Hypothalamus (tissue), 51 donors: ENCODE data around the gene TTC28.
"Not testable (repeated sequence)": the region's sequence is repeated elsewhere in the genome, so short reads cannot be mapped to it uniquely, and the experiment has no call there.

Experiments used
- DNase-seq, 51 donors: peaks; one replicate each; lab custom pipeline; 2025; lab: John Stamatoyannopoulos, UW

TTC28 gene

DNA sequence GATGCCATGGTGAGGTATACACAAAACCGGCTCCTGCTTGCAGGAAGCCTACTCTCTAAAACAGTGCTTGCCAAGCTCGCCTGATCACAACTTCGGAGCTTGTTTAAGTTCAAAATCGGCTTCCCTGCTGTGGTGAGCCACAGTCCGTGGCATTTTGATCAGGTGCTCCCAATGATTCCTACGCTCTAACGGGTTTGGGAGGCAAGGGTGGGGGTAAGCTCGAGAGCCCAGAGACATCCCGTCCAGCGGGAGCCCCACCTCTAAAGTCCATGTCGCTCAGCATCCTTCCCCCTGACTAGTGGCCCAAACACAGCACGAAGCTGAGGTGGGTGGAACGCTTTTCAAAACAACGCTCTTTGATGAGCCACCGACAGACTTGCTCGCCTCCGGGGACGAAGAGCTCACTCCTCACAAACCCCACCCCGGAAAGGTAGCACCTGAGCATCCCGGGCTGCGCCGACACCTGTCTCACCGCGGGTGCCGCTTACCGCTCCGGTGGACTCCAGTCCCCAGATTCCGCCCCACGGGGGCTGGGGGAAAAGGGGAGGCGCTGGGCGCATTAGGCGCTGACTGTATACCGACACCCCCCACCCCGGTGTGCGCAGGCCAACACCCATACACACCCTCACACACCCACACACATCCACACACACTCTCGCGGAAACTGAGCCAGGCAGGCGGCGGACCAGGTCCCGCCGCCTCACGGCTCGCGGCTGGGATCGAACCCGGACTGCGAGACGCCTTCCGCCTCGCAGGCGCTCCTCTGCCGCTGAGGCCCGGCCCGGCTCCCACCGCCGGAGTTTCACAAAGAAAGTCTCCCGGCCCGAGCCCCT, 646 bp downstream of the TTC28 start:
- peak in 22 of 51 donors; percentile 2 to 51 (median 30) for DNase-seq

DNA sequence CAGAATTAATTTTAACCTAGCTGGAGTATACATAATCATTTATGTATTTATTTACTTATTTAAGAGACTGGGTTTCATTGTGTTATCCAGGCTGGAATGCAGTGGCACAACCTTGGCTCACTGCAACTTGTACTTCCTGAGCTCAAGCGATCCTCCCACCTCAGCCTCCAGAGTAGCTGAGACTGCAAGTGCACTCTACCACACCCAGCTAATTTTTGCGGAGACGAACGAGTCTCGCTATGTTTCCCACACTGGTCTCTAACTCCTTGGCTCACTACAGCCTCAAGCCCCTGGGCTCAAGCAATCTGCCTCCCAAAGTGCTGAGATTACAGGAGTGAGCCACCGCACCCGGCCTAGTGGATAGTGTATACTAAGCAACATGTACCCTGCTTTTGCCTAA, 1.5 kb downstream of the TTC28 start:
- DNase-seq, result not testable (repeated sequence)

DNA sequence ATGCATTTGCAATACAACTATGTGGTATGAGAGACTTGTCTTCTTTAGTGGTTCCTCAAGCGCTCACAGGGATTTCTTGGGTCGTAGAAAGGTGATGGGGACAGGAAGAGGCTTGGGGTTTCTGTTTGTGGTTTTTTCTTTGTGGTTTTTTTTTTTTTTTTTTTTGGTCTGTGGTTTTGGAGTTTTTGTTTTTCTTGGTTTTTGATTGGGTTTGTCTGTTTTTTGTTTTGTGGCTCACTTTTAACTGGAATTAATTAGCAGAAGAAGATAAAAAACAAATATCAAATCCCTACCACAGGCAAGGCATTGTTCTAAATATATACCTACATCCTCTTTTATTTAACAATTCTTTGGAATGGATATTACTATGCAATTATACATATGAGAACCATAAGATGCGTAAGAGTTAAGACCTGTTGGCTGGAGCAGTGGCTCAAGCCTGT, 5.5 kb downstream of the TTC28 start:
- no peak for DNase-seq

DNA sequence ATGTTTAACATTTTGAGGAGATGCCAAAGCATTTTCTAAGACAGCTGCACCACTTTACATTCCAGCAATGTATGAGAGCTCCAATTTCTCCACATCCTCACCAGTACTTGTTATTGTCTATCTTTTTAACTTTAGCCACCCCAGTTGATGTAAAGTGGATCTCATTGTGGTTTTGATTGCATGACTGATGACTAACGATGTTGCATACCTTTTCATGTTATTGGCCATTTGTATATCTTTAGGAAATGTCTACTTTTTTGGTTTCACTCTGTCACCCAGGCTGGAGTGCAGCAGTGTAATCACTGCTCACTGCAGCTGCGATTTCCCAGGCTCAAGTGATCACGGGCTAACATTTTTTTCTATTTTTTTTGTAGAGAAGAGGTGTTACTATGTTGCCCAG, 8.9 kb downstream of the TTC28 start:
- no peak for DNase-seq

DNA sequence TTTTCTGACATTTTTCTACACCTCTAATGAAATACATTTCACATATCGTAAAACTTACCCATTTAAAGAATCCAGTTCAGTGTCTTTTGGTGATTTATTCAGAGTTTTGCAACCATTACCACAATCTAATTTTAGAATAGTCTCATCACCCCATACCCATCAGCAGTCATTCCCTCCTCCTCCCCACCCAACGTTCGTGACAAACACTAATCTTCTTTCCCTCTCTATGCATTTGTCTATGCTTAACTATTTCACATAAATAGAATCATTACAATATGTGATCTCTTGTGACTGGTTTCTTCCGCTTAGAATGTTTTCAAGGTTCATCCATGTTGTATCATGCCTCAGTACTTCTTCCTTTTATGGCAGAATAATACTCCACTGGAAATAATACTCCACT, 9.5 kb downstream of the TTC28 start:
- DNase-seq, result no peak

DNA sequence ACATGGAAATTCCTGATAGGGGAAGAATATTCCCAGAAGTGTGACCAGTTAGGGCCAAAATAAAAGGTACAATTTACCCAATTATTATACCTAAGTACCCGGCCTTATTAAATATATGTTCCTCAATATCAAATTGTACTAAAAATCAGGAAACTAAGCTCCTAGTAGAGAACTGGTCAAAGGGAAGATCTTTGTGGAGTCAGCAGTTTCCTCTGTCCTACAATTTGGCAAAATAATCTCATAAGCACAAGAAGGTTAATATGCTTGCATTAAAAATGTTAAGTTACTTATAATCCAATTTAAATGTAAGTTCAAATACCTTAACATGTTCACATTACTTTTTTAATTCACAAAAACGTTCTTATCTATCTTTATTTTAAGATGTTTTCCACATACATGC, 10.3 kb downstream of the TTC28 start:
- no peak for DNase-seq

DNA sequence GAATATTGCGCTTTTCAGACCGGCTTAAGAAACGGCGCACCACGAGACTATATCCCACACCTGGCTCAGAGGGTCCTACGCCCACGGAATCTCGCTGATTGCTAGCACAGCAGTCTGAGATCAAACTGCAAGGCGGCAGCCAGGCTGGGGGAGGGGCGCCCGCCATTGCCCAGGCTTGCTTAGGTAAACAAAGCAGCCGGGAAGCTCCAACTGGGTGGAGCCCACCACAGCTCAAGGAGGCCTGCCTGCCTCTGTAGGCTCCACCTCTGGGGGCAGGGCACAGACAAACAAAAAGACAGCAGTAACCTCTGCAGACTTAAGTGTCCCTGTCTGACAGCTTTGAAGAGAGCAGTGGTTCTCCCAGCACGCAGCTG, 16.1 kb downstream of the TTC28 start:
- not testable (repeated sequence) for DNase-seq

DNA sequence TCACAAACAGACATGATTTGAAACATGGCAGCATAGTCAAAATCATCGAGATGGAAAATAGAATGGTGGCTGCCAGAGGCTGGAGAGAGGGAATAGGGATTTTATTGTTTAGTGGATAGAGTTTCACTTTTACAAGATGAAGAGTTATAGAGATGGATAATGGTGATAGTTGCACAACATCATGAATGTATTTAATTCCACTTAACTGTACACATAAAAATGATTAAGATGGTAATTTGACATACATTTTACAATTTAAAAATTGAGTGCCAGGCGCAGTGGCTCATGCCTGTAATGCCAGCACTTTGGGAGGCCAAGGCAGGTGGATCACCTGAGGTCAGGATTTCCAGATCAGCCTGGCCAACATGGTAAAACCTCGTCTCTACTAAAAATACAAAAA, 21.2 kb downstream of the TTC28 start:
- no peak for DNase-seq

DNA sequence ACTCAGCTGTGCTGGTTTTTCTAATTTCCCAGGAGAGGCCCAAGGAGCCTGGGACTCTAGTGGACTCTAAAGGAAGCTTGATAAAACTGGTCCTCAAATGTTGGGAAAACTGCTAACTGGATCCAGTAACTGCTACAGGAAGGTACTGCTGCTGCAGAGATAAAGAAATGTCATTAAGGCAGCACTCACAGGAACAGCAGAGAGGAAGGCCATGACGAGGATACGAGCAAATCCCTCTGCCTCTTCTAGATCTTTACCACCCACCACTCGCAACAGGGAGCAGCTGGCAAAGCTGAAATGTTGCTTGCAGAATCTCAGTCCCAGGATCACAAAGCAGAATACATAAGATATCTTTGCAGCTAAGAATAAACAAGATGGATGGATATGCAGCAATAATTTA, 23.5 kb downstream of the TTC28 start:
- DNase-seq, result no peak

DNA sequence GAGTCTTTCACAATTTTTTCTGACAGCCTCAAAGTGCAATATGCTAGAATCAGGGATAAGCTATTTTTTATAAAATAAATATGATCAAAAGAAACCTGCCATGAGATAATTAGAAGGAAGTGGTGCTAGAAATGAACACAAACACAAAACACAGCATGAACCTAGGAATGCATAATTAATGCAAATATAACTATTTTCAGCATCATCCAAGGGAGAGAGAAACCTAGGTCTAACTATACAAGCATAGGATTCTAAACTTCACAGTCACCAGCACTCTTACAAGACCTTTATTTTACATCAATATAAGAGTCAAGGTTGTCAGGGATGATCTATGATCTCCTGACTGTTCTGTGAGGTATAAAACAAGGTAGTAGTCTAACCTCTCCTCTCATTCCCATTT, 29.2 kb downstream of the TTC28 start:
- no peak for DNase-seq

DNA sequence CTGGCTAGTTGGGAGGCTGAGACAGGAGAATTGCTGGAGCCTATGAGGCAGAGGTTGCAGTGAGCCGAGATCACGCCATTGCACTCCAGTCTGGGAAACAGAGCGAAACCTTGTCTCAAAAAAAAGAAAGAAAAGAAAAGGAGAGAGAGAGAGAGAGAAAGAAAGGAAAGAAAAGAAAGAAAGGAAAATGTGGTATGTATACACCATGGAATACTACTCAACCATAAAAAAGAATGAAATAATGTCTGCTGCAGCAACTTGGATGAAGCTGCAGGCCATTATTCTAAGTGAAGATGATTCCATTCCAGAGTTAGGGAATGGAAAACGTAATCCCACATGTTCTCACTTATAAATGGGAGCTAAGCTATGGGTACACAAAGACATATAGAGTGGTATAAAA, 30.8 kb downstream of the TTC28 start:
- DNase-seq, result no peak

DNA sequence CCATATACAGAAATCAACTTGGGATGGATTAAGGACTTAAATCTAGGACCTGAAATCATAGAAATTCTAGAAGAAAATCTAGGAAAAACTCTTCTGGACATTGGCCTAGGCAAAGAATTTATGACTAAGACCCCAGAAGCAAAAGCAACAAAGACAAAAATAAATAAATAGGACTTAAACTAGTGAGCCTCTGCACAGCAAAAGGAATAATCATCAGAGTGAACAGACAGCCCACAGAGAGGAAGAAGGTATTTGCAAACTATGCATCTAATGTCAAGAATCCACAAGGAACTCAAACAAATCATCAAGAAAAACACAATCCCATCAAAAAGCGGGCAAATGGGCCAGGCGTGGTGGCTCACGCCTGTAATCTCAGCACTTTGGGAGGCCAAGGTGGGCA, 32.4 kb downstream of the TTC28 start:
- no peak for DNase-seq

DNA sequence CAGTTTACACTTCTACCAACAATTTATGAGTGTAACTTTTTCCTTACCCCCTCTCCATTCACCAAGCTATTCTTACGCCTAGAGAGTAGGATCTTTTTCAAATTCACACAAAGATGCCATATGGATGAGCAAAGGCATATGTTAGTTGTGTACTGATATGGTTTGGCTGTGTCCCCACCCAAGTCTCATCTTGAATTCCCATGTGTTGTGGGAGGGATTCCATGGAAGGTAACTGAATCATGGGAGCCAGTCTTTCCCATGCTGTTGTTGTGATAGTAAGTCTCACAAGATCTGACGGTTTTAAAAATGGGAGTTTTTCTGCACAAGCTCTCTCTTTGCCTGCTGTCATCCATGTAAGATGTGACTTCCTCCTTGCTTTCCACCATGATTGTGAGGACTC, 40.3 kb downstream of the TTC28 start:
- no peak for DNase-seq

DNA sequence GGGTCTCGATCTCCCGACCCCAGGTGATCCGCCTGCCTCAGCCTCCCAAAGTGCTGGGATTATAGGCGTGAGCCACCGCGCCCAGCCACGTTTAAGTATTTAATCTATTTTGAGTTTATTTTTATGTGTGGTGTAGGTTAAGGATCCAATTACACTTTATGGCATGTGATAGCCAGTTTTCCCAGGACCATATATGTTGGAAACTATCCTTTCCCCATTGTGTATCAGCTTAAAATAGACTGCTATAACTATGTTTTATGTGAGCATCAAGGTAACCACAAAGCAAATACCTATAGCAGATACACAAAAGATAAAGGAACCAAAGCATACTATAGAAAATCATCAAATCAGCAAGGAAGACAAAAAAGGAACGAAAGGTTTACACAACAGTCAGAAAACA, 42.4 kb downstream of the TTC28 start:
- DNase-seq, result no peak

DNA sequence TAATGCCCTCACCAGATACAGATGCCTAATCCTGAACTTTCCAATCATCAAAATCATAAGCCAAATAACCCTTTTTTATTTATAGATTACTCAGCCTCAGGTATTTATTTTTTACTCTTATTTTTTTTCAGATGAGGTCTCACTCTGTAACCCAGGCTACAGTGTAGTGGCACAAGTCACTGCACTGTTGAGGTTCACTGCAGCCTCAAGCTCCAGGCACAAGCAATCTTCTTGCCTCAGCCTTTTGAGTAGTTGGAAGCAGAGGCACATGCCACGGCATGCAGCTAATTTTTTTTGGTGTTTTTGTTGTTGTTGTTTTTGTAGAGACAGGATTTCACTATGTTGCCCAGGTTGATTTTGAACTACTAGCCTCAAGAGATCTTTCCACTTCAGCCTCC, 49.5 kb downstream of the TTC28 start:
- DNase-seq, result no peak

DNA sequence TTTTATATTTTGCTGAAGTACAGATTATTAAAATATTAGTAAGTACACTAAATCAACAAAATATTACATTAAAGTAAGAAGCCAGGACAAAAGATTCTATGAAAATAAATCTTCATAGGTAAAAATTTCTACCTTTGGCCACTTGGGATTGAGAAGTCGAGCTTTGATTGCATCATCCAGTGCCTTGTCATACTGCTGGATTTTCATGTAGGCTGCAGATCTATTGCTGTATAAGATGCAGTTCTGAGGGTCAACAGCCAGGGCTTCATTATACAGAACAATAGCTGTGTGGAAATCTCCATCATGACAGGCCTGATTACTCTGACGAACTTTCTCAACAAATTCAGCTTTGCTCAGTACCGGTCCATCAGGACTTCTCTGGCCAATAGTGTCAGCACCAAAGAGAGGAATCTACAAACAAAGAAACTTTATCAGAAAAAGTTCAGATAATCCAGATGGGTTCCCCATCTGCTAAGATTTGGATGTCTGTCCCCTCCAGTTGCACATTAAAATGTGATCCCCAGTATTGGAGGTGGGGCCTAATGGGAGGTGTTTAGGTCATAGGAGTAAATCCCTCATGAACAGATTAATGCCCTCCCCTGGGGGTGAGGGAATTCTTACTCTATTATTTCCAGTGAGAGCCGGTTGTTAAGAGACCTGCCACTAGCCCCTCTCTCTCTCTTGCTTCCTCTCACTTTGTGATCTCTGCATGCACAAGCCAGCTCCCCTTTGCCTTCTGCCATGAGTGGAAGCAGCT, 50.0 kb downstream of the TTC28 start:
- DNase-seq, result no peak

DNA sequence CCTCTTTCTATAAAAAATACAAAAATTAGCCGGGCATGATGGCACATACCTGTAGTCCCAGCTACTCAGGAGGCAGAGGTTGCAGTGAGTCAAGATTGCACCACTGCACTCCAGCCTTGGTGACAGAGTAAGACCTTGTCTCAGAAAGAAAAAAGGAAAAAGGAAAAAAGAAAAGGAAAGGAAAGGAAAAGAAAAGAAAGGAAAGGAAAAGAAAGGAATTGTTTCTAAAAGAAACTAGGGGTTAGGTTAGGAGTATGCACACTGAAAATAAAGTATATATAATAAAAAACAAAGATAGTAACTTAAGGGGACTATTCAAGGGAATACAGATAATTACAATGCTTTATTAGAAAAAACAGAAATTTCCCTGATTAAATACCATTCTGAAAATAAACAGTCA, 50.9 kb downstream of the TTC28 start:
- DNase-seq, result no peak

DNA sequence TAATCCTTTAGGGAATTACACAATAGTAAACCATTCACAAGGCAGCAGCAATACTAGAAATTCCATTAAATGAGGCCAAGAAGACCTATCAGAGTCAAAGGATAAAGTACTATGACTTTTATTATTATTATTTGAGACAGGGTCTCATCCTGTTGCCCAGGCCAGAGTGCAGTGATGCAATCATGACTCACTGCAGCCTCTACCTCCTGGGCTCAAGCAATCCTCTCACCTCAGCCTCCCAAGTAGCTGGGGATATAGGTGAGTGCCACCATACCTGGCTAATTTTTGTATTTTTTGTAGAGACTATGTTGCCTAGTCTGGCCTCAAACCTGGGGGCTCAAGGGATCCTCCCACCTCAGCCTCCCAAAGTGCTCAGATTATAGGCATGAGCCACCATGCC, 51.8 kb downstream of the TTC28 start:
- no peak for DNase-seq

DNA sequence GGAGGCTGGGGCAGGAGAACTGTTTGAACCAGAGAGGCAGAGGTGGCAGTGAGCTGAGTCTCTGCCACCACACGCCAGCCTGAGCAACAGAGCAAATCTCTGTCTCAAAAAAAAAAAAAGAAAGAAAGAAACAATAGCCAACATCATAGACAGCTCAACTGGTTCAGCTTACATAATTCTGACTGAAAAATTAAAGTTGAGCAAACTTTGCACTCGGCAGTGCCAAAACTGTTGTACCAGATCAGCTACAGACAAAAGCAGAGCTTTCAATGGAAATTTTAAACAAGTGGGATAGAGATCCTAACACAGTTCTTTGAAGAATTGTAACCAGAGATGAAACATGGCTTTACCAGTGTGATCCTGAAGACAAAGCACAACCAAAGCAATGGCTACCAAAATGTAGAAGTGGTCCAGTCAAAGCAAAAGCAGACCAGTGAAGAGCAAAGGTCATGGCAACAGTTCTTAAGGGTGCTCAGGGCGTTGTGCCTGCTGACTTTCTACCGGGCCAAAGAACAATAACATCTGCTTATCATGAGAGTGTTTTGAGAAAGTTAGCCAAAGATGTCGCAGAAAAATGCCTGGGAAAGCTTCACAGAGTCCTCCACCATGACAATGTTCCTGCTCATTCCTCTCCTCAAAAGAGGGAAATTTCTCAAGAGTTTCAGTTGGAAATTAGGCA, 59.3 kb downstream of the TTC28 start:
- no peak for DNase-seq

DNA sequence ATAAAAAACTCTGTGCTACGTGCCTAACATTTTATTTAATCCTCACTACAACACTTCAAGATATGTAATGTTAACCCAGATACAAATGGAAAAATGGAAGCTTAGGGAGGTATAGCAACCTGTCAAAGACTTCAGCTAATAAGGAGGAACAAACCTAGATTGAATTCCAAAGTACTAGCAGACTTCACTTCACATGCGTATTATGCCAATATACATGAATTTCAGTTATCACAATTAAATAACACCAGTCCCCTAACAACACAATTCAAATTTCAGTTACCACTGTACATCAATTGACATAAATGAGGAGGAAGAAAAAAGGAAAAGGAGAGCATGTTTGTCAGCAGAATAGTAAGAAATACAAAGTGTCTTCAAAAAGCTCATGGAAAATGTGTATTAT, 60.4 kb downstream of the TTC28 start:
- no peak for DNase-seq

DNA sequence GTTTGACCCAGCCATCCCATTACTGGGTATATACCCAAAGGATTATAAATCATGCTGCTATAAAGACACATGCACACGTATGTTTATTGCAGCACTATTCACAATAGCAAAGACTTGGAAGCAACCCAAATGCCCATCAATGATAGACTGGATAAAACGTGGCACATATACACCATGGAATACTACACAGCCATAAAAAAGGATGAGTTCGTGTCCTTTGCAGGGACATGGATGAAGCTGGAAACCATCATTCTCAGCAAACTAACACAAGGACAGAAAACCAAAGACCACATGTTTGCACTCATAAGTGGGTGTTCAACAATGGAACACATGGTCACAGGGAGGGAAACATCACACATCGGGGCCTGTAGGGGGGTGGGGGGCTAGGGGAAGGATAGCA, 64.2 kb downstream of the TTC28 start:
- not testable (repeated sequence) for DNase-seq

DNA sequence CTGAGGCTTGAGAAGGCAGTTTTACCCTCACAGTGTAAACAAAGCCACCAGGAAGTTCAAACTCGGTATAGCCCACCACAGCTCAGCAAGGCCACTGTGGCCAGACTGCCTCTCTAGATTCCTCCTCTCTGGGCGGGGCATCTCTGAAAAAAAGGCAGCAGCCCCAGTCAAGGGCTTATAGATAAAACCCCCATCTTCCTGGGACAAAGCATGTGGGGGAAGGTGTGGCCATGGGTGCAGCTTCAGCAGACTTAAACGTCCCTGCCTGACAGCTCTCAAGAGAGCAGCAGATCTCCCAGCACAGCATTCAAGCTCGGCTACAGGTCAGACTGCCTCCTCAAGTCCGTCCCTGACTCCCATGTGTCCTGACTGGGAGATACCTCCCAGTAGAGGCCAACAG, 69.7 kb downstream of the TTC28 start:
- no peak for DNase-seq
